Lower lobe of right lung (tissue), 2 donors: ENCODE measurements around the gene MEX3C. TPM values are rescaled to one million over a fixed set of nuclear protein-coding genes. Genes with fewer than 3 reads are reported as not detected.

ENCODE experiments used
- ATAC-seq, 2 donors: fragments of 200-7000 bp; cut with Tn5 transposase; one replicate each; pipeline ENCODE4 v1.9.1; 2020 to 2022; ENCODE audit warnings: mild to moderate bottlenecking in 2 of 2, moderate library complexity in 2 of 2
- DNase-seq: peaks from one replicate; pipeline ENCODE4 v3.0.0-alpha.2; 2020
- H3K27ac ChIP-seq: fragments of 200-600 bp; one replicate; pipeline ENCODE4 v1.8.0; 2022
- H3K27me3 ChIP-seq: fragments of 200-600 bp; one replicate; pipeline ENCODE4 v1.8.0; 2022; ENCODE audit warnings: low read depth
- H3K36me3 ChIP-seq: fragments of 200-600 bp; one replicate; pipeline ENCODE4 v1.8.0; 2022; ENCODE audit warnings: mild to moderate bottlenecking
- H3K4me1 ChIP-seq: fragments of 200-600 bp; one replicate; pipeline ENCODE4 v1.8.0; 2022
- H3K4me3 ChIP-seq: fragments of 200-600 bp; one replicate; pipeline ENCODE4 v1.8.0; 2022; ENCODE audit warnings: mild to moderate bottlenecking
- H3K9me3 ChIP-seq: fragments of 200-600 bp; one replicate; pipeline ENCODE4 v1.8.0; 2022
- CTCF ChIP-seq: fragments of 200-600 bp; IDR thresholded peaks from one replicate; pipeline ENCODE4 v1.8.0; 2022; ENCODE audit warnings: antibody characterized with exemption, mild to moderate bottlenecking
- intact Hi-C: fragments of 100-400 bp; cut with DNase I; formaldehyde crosslinking; loops from one replicate; pipeline ENCODE4 v1.11.0; 2022
- total RNA-seq: library from RNA; stranded (reverse); fragmentation: NEBNext Ultra II Directional; extraction: Animal tissue kit (Norgen Biotek cat#: 25700); gene quantifications from one replicate; pipeline ENCODE4 v1.2.1, GENCODE V29; 2021
- donor health status: DM: no; HTN: yes; CAD: no; lungs with severe emphysema.

MEX3C gene
- total RNA-seq, 1 donor from 2014 or later = 21.2 TPM

- no peaks in the 10 kb centered on the region for H3K4me1 ChIP-seq
- DNase-seq = no peak
- ATAC-seq = no peak
- no peak overlapping the region for H3K27ac ChIP-seq
- intact Hi-C loops = no loop called here
- no peaks in the 10 kb centered on the region for H3K9me3 ChIP-seq
- no peak for TF ChIP-seq CTCF
- no peak overlapping the region for H3K4me3 ChIP-seq
- no peaks in the 10 kb centered on the region for H3K27me3 ChIP-seq
- H3K36me3 ChIP-seq = no peaks in the 10 kb centered on the region
Observed at GRCh38 chr18:51163543-51163942, 33.9 kb downstream of the MEX3C start.

- intact Hi-C loops = no loop called here
- no peak for TF ChIP-seq CTCF
- Histone ChIP-seq H3K36me3 (no peaks in the 10 kb centered on the region), H3K27me3 (no peaks in the 10 kb centered on the region), H3K9me3 (no peaks in the 10 kb centered on the region), H3K4me3 (no peak overlapping the region), H3K27ac (no peak overlapping the region), H3K4me1 (no peaks in the 10 kb centered on the region)
- ATAC-seq (no peak), DNase-seq (no peak)
Observed at GRCh38 chr18:51162617-51163016, 34.9 kb downstream of the MEX3C start.

DNA sequence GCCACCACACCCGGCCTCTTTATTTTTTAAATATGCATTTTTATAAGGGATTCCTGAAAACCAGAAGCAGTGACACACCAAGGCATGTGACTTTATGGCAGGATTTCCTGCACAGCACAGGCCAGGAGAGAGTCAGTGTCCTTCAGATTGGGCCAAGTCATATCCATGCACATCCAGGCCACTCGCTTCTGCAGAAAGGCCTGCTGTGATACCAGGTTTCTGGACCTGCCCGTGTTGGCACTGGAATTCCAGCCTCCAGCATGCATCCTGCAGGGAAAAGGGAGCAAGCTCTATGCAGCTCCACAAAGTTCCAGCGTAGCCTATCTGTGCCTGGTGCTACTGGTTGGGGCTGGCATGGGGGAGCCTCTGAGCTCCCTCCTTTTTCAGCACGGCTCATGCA is 36.8 kb downstream of the MEX3C start:
- ATAC-seq = no peak
- TF ChIP-seq CTCF = no peak

GRCh38 chr18:51157215-51157614 is 40.3 kb downstream of the MEX3C start:
- H3K4me1 ChIP-seq = no peaks in the 10 kb centered on the region
- H3K36me3 ChIP-seq = no peaks in the 10 kb centered on the region
- H3K9me3 ChIP-seq = no peaks in the 10 kb centered on the region
- H3K27me3 ChIP-seq = no peaks in the 10 kb centered on the region
- intact Hi-C loops = no loop called here
- no peak overlapping the region for H3K27ac ChIP-seq
- no peak for DNase-seq
- no peak overlapping the region for H3K4me3 ChIP-seq
- no peak for ATAC-seq
- TF ChIP-seq CTCF = no peak

More for the DNA sequence above, 36.8 kb downstream of the MEX3C start:
- no peak overlapping the region for H3K27ac ChIP-seq
- H3K36me3 ChIP-seq = no peaks in the 10 kb centered on the region
- H3K27me3 ChIP-seq = no peaks in the 10 kb centered on the region
- intact Hi-C loops = no loop called here
- H3K9me3 ChIP-seq = no peaks in the 10 kb centered on the region
- H3K4me1 ChIP-seq = no peaks in the 10 kb centered on the region
- DNase-seq = no peak
- no peak overlapping the region for H3K4me3 ChIP-seq

- H3K27me3 ChIP-seq = no peaks in the 10 kb centered on the region
- H3K4me3 ChIP-seq = no peak overlapping the region
- no peak overlapping the region for H3K27ac ChIP-seq
- DNase-seq = no peak
- peak in 1 of 2 donors; percentile 6 for ATAC-seq
- no peaks in the 10 kb centered on the region for H3K36me3 ChIP-seq
- H3K4me1 ChIP-seq = no peaks in the 10 kb centered on the region
- intact Hi-C loops = no loop called here
- TF ChIP-seq CTCF = no peak
- no peaks in the 10 kb centered on the region for H3K9me3 ChIP-seq
Observed at GRCh38 chr18:51154431-51155063, 42.9 kb downstream of the MEX3C start.
